ENCODE results near the gene CCDC69.

- TF ChIP-seq GATA2 (IDR thresholded peaks at IDR 0.05; ENCODE audit: low read depth, low read length) (no peak), GATA3 (IDR thresholded peaks at IDR 0.05; ENCODE audit: low read depth, low read length) (no peak)
Observed at GRCh38 chr5:151171529-151171928, 52.4 kb downstream of the CCDC69 start.
